ENCODE measurements around the gene ANO7.

The ANO7 gene

GRCh38 chr2:241240320-241241004, 52.0 kb downstream of the ANO7 start:
- Mint-ChIP-seq H3K27me3 (ENCODE audit: low read depth, poor library complexity) (no peaks in the 10 kb centered on the region), H3K27ac (peak overlapping the region; percentile 78), H3K4me1 (peaks cover under 1% of the 10 kb centered on the region), H3K9me3 (no peaks in the 10 kb centered on the region), H3K4me3 (no peak overlapping the region), H3K36me3 (ENCODE audit: low read depth) (peaks cover 87% of the 10 kb centered on the region)
- no peak for TF ChIP-seq CTCF (IDR thresholded peaks at IDR 0.05)
- no peak for DNase-seq

GRCh38 chr2:241241669-241242068, 53.2 kb downstream of the ANO7 start:
- DNase-seq, result no peak
- no peak for TF ChIP-seq CTCF (IDR thresholded peaks at IDR 0.05)
- H3K4me1 Mint-ChIP-seq, result no peaks in the 10 kb centered on the region
- H3K36me3 Mint-ChIP-seq (ENCODE audit: low read depth), result peaks cover 90% of the 10 kb centered on the region
- no peak overlapping the region for H3K4me3 Mint-ChIP-seq
- H3K27ac Mint-ChIP-seq, result no peak overlapping the region
- H3K9me3 Mint-ChIP-seq, result no peaks in the 10 kb centered on the region
- no peaks in the 10 kb centered on the region for H3K27me3 Mint-ChIP-seq (ENCODE audit: low read depth, poor library complexity)

GRCh38 chr2:241242306-241242705, 53.8 kb downstream of the ANO7 start:
- Mint-ChIP-seq H3K4me1 (no peaks in the 10 kb centered on the region), H3K27me3 (ENCODE audit: low read depth, poor library complexity) (no peaks in the 10 kb centered on the region), H3K36me3 (ENCODE audit: low read depth) (peaks cover 90% of the 10 kb centered on the region), H3K9me3 (no peaks in the 10 kb centered on the region), H3K4me3 (no peak overlapping the region), H3K27ac (peak overlapping the region; percentile 89)
- TF ChIP-seq CTCF (IDR thresholded peaks at IDR 0.05), result no peak
- no peak for DNase-seq

GRCh38 chr2:241244368-241244767, 55.9 kb downstream of the ANO7 start:
- no peaks in the 10 kb centered on the region for H3K9me3 Mint-ChIP-seq
- DNase-seq, result no peak
- no peaks in the 10 kb centered on the region for H3K4me1 Mint-ChIP-seq
- no peak for TF ChIP-seq CTCF (IDR thresholded peaks at IDR 0.05)
- H3K27ac Mint-ChIP-seq, result peak overlapping the region; percentile 42
- H3K36me3 Mint-ChIP-seq (ENCODE audit: low read depth), result peaks cover 93% of the 10 kb centered on the region
- H3K27me3 Mint-ChIP-seq (ENCODE audit: low read depth, poor library complexity), result no peaks in the 10 kb centered on the region
- no peak overlapping the region for H3K4me3 Mint-ChIP-seq

GRCh38 chr2:241248289-241248688, 59.8 kb downstream of the ANO7 start:
- no peaks in the 10 kb centered on the region for H3K9me3 Mint-ChIP-seq
- DNase-seq, result no peak
- no peak for TF ChIP-seq CTCF (IDR thresholded peaks at IDR 0.05)
- H3K27me3 Mint-ChIP-seq (ENCODE audit: low read depth, poor library complexity), result no peaks in the 10 kb centered on the region
- no peak overlapping the region for H3K4me3 Mint-ChIP-seq
- no peak overlapping the region for H3K27ac Mint-ChIP-seq
- no peaks in the 10 kb centered on the region for H3K4me1 Mint-ChIP-seq
- H3K36me3 Mint-ChIP-seq (ENCODE audit: low read depth), result peaks cover 94% of the 10 kb centered on the region

- no peak for TF ChIP-seq CTCF (IDR thresholded peaks at IDR 0.05)
- Mint-ChIP-seq H3K4me3 (no peak overlapping the region), H3K36me3 (ENCODE audit: low read depth) (peaks cover 93% of the 10 kb centered on the region), H3K27ac (no peak overlapping the region), H3K4me1 (no peaks in the 10 kb centered on the region), H3K9me3 (no peaks in the 10 kb centered on the region), H3K27me3 (ENCODE audit: low read depth, poor library complexity) (no peaks in the 10 kb centered on the region)
- no peak for DNase-seq
Observed at GRCh38 chr2:241248897-241249296, 60.4 kb downstream of the ANO7 start.

All from nephron progenitor cell (in vitro differentiated cells).